ENCODE results near the gene ASB5. TPM values are rescaled to one million over a fixed set of nuclear protein-coding genes. Genes with fewer than 3 reads are reported as not detected.

The ASB5 gene
- total RNA-seq, 2 experiments from 2014 or later: not detected

- ATAC-seq (ENCODE audit: low read depth) (no peak), DNase-seq (no peak)
- POLR2A ChIA-PET: no interaction called here
- Mint-ChIP-seq H3K27ac (no peak overlapping the region), H3K4me3 (no peak overlapping the region), H3K4me1 (no peaks in the 10 kb centered on the region), H3K27me3 (peaks cover 7% of the 10 kb centered on the region), H3K9me3 (no peaks in the 10 kb centered on the region), H3K36me3 (no peaks in the 10 kb centered on the region)
Measured at GRCh38 chr4:176270669-176271068, 1.6 kb upstream of the ASB5 start.

GRCh38 chr4:176266026-176266425 lies 3.0 kb downstream of the ASB5 start:
- ATAC-seq (ENCODE audit: low read depth) (no peak), DNase-seq (no peak)
- H3K4me3 Mint-ChIP-seq: no peak overlapping the region
- H3K9me3 Mint-ChIP-seq: no peaks in the 10 kb centered on the region
- POLR2A ChIA-PET: no interaction called here
- no peak overlapping the region for H3K27ac Mint-ChIP-seq
- H3K4me1 Mint-ChIP-seq: no peaks in the 10 kb centered on the region
- H3K27me3 Mint-ChIP-seq: peaks cover 4% of the 10 kb centered on the region
- H3K36me3 Mint-ChIP-seq: no peaks in the 10 kb centered on the region

- H3K27ac Mint-ChIP-seq: no peak overlapping the region
- no peaks in the 10 kb centered on the region for H3K36me3 Mint-ChIP-seq
- H3K4me3 Mint-ChIP-seq: no peak overlapping the region
- ATAC-seq (ENCODE audit: low read depth): no peak
- POLR2A ChIA-PET: no interaction called here
- no peak for DNase-seq
- H3K9me3 Mint-ChIP-seq: no peaks in the 10 kb centered on the region
- no peaks in the 10 kb centered on the region for H3K4me1 Mint-ChIP-seq
- H3K27me3 Mint-ChIP-seq: no peaks in the 10 kb centered on the region
Measured at GRCh38 chr4:176262243-176262642, 6.8 kb downstream of the ASB5 start.

- POLR2A ChIA-PET: no interaction called here
- no peak overlapping the region for H3K4me3 Mint-ChIP-seq
- DNase-seq (no peak), ATAC-seq (ENCODE audit: low read depth) (no peak)
- H3K9me3 Mint-ChIP-seq: no peaks in the 10 kb centered on the region
- no peaks in the 10 kb centered on the region for H3K36me3 Mint-ChIP-seq
- no peak overlapping the region for H3K27ac Mint-ChIP-seq
- H3K4me1 Mint-ChIP-seq: no peaks in the 10 kb centered on the region
- no peaks in the 10 kb centered on the region for H3K27me3 Mint-ChIP-seq
Measured at GRCh38 chr4:176261481-176261880, 7.5 kb downstream of the ASB5 start.

- Mint-ChIP-seq H3K36me3 (no peaks in the 10 kb centered on the region), H3K4me3 (no peak overlapping the region), H3K27me3 (no peaks in the 10 kb centered on the region), H3K4me1 (no peaks in the 10 kb centered on the region), H3K27ac (no peak overlapping the region), H3K9me3 (no peaks in the 10 kb centered on the region)
- no peak for ATAC-seq (ENCODE audit: low read depth)
- POLR2A ChIA-PET: no interaction called here
- DNase-seq: no peak
Measured at GRCh38 chr4:176261018-176261417, 8.0 kb downstream of the ASB5 start.

GRCh38 chr4:176259330-176260090 lies 9.5 kb downstream of the ASB5 start:
- no peaks in the 10 kb centered on the region for H3K36me3 Mint-ChIP-seq
- DNase-seq (no peak), ATAC-seq (ENCODE audit: low read depth) (no peak)
- POLR2A ChIA-PET: no interaction called here
- H3K9me3 Mint-ChIP-seq: no peaks in the 10 kb centered on the region
- H3K27ac Mint-ChIP-seq: no peak overlapping the region
- peaks cover 2% of the 10 kb centered on the region for H3K27me3 Mint-ChIP-seq
- no peak overlapping the region for H3K4me3 Mint-ChIP-seq
- H3K4me1 Mint-ChIP-seq: no peaks in the 10 kb centered on the region

- Mint-ChIP-seq H3K4me1 (no peaks in the 10 kb centered on the region), H3K4me3 (no peak overlapping the region), H3K36me3 (no peaks in the 10 kb centered on the region), H3K27me3 (peaks cover 3% of the 10 kb centered on the region), H3K9me3 (no peaks in the 10 kb centered on the region), H3K27ac (no peak overlapping the region)
- POLR2A ChIA-PET: no interaction called here
- no peak for ATAC-seq (ENCODE audit: low read depth)
- DNase-seq: no peak
Measured at GRCh38 chr4:176258135-176258534, 10.9 kb downstream of the ASB5 start.

GRCh38 chr4:176256921-176257320 lies 12.1 kb downstream of the ASB5 start:
- Mint-ChIP-seq H3K27ac (no peak overlapping the region), H3K36me3 (no peaks in the 10 kb centered on the region), H3K27me3 (peaks cover 3% of the 10 kb centered on the region), H3K4me1 (no peaks in the 10 kb centered on the region), H3K4me3 (no peak overlapping the region), H3K9me3 (no peaks in the 10 kb centered on the region)
- no peak for DNase-seq
- POLR2A ChIA-PET: no interaction called here
- ATAC-seq (ENCODE audit: low read depth): no peak

GRCh38 chr4:176242764-176243347 lies 26.2 kb downstream of the ASB5 start:
- Mint-ChIP-seq H3K27ac (no peak overlapping the region), H3K36me3 (no peaks in the 10 kb centered on the region), H3K4me1 (no peaks in the 10 kb centered on the region), H3K27me3 (no peaks in the 10 kb centered on the region), H3K4me3 (no peak overlapping the region), H3K9me3 (no peaks in the 10 kb centered on the region)
- ATAC-seq (ENCODE audit: low read depth) (no peak), DNase-seq (no peak)
- POLR2A ChIA-PET: no interaction called here

- no peaks in the 10 kb centered on the region for H3K9me3 Mint-ChIP-seq
- DNase-seq (no peak), ATAC-seq (ENCODE audit: low read depth) (no peak)
- no peaks in the 10 kb centered on the region for H3K27me3 Mint-ChIP-seq
- no peaks in the 10 kb centered on the region for H3K4me1 Mint-ChIP-seq
- no peaks in the 10 kb centered on the region for H3K36me3 Mint-ChIP-seq
- H3K4me3 Mint-ChIP-seq: no peak overlapping the region
- H3K27ac Mint-ChIP-seq: no peak overlapping the region
- POLR2A ChIA-PET: no interaction called here
Measured at GRCh38 chr4:176241703-176242102, 27.3 kb downstream of the ASB5 start.

GRCh38 chr4:176238826-176239225 lies 30.2 kb downstream of the ASB5 start:
- no peaks in the 10 kb centered on the region for H3K36me3 Mint-ChIP-seq
- no peak overlapping the region for H3K4me3 Mint-ChIP-seq
- ATAC-seq (ENCODE audit: low read depth) (no peak), DNase-seq (no peak)
- no peaks in the 10 kb centered on the region for H3K9me3 Mint-ChIP-seq
- POLR2A ChIA-PET: no interaction called here
- no peak overlapping the region for H3K27ac Mint-ChIP-seq
- H3K4me1 Mint-ChIP-seq: no peaks in the 10 kb centered on the region
- no peaks in the 10 kb centered on the region for H3K27me3 Mint-ChIP-seq

- no peaks in the 10 kb centered on the region for H3K36me3 Mint-ChIP-seq
- no peak overlapping the region for H3K4me3 Mint-ChIP-seq
- H3K27ac Mint-ChIP-seq: no peak overlapping the region
- no peaks in the 10 kb centered on the region for H3K27me3 Mint-ChIP-seq
- no peak for DNase-seq
- POLR2A ChIA-PET: no interaction called here
- no peaks in the 10 kb centered on the region for H3K4me1 Mint-ChIP-seq
- no peak for ATAC-seq (ENCODE audit: low read depth)
- H3K9me3 Mint-ChIP-seq: no peaks in the 10 kb centered on the region
Measured at GRCh38 chr4:176238157-176238610, 30.8 kb downstream of the ASB5 start.

GRCh38 chr4:176236946-176237345 lies 32.1 kb downstream of the ASB5 start:
- H3K4me3 Mint-ChIP-seq: no peak overlapping the region
- no peak overlapping the region for H3K27ac Mint-ChIP-seq
- H3K27me3 Mint-ChIP-seq: no peaks in the 10 kb centered on the region
- H3K9me3 Mint-ChIP-seq: no peaks in the 10 kb centered on the region
- no peaks in the 10 kb centered on the region for H3K4me1 Mint-ChIP-seq
- ATAC-seq (ENCODE audit: low read depth) (no peak), DNase-seq (no peak)
- POLR2A ChIA-PET: no interaction called here
- H3K36me3 Mint-ChIP-seq: no peaks in the 10 kb centered on the region

- no peaks in the 10 kb centered on the region for H3K9me3 Mint-ChIP-seq
- POLR2A ChIA-PET: no interaction called here
- no peak overlapping the region for H3K4me3 Mint-ChIP-seq
- no peaks in the 10 kb centered on the region for H3K36me3 Mint-ChIP-seq
- ATAC-seq (ENCODE audit: low read depth) (no peak), DNase-seq (no peak)
- H3K4me1 Mint-ChIP-seq: no peaks in the 10 kb centered on the region
- no peak overlapping the region for H3K27ac Mint-ChIP-seq
- H3K27me3 Mint-ChIP-seq: peaks cover 8% of the 10 kb centered on the region
Measured at GRCh38 chr4:176230836-176231235, 38.2 kb downstream of the ASB5 start.

Data from activated naive CD8-positive, alpha-beta T cell treated with anti-CD3 and anti-CD28 coated beads, Interleukin-2, amount 10 ng/mL, durations not matched to agents 7 days and 5 days (primary cell).